Endothelial cell (in vitro differentiated cells): ENCODE data around the gene FAS. TPM values are rescaled to one million over a fixed set of nuclear protein-coding genes. Genes with fewer than 3 reads are reported as not detected.

Source experiments
- DNase-seq: peaks from one replicate; pipeline ENCODE4 v3.0.0; 2021; ENCODE audit warnings: low spot score
- H3K27ac Mint-ChIP-seq: one replicate; pipeline ENCODE4 v1.8.0; 2021; ENCODE audit warnings: mixed read lengths, inconsistent platforms; ENCODE audit not compliant: unreplicated experiment
- H3K27me3 Mint-ChIP-seq: one replicate; pipeline ENCODE4 v1.8.0; 2021; ENCODE audit warnings: mild to moderate bottlenecking, moderate library complexity, mixed read lengths, inconsistent platforms; ENCODE audit not compliant: unreplicated experiment
- H3K36me3 Mint-ChIP-seq: one replicate; pipeline ENCODE4 v1.8.0; 2021; ENCODE audit warnings: mild to moderate bottlenecking, low read depth, mixed read lengths, inconsistent platforms; ENCODE audit not compliant: unreplicated experiment
- H3K4me1 Mint-ChIP-seq: one replicate; pipeline ENCODE4 v1.8.0; 2021; ENCODE audit warnings: mild to moderate bottlenecking, mixed read lengths, inconsistent platforms; ENCODE audit not compliant: unreplicated experiment
- H3K4me3 Mint-ChIP-seq: one replicate; pipeline ENCODE4 v1.8.0; 2021; ENCODE audit warnings: mild to moderate bottlenecking, mixed read lengths, inconsistent platforms; ENCODE audit not compliant: unreplicated experiment
- H3K9me3 Mint-ChIP-seq: one replicate; pipeline ENCODE4 v1.8.0; 2021; ENCODE audit warnings: mixed read lengths, inconsistent platforms; ENCODE audit not compliant: unreplicated experiment
- total RNA-seq: library from RNA; stranded (reverse); fragmentation: NEBNext Ultra II Directional; extraction: Animal tissue kit (Norgen Biotek cat#: 25700); gene quantifications from one replicate; pipeline ENCODE4 v1.2.1, GENCODE V29; 2021; ENCODE audit not compliant: unreplicated experiment
- TF ChIP-seq, protein P1 (sequence below): fragments of 200-600 bp; sonication (generic); IDR thresholded peaks from one replicate; pipeline ENCODE4 v1.5.0; 2021; ENCODE audit warnings: antibody characterized with exemption; ENCODE audit not compliant: unreplicated experiment

Gene FAS
- total RNA-seq, 1 donor from 2014 or later: 23.0 TPM

DNA sequence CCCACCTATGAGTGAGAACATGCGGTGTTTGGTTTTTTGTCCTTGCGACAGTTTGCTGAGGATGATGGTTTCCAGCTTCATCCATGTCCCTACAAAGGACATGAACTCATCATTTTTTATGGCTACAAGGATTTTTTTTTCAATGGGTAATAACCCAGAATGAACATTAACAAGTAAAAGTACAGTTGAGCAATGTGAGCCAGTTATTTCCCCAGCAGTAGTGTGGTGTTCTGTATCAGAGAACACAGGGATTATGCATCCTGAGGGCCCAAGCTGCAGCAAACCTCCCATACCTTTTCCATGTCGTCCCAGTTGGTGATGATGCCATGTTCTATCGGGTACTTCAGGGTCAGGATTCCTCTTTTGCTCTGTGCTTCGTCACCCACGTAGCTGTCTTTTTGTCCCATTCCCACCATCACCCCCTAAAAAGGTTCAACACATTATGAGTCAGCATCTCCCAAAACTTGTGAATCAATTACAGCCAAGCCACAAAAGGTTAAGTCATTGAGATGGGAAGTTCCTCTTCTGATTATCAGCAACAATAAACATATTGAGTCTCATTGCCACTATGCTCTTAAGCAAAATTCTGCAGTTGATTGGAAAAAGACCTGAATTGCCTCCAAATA lies 43.5 kb upstream of the FAS start:
- TF ChIP-seq, protein P1, sequence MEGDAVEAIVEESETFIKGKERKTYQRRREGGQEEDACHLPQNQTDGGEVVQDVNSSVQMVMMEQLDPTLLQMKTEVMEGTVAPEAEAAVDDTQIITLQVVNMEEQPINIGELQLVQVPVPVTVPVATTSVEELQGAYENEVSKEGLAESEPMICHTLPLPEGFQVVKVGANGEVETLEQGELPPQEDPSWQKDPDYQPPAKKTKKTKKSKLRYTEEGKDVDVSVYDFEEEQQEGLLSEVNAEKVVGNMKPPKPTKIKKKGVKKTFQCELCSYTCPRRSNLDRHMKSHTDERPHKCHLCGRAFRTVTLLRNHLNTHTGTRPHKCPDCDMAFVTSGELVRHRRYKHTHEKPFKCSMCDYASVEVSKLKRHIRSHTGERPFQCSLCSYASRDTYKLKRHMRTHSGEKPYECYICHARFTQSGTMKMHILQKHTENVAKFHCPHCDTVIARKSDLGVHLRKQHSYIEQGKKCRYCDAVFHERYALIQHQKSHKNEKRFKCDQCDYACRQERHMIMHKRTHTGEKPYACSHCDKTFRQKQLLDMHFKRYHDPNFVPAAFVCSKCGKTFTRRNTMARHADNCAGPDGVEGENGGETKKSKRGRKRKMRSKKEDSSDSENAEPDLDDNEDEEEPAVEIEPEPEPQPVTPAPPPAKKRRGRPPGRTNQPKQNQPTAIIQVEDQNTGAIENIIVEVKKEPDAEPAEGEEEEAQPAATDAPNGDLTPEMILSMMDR: no peak
- Mint-ChIP-seq H3K36me3 (no peaks in the 10 kb centered on the region), H3K27ac (no peak overlapping the region), H3K4me3 (no peak overlapping the region), H3K27me3 (no peaks in the 10 kb centered on the region), H3K4me1 (no peaks in the 10 kb centered on the region), H3K9me3 (no peaks in the 10 kb centered on the region)
- no peak for DNase-seq

DNA sequence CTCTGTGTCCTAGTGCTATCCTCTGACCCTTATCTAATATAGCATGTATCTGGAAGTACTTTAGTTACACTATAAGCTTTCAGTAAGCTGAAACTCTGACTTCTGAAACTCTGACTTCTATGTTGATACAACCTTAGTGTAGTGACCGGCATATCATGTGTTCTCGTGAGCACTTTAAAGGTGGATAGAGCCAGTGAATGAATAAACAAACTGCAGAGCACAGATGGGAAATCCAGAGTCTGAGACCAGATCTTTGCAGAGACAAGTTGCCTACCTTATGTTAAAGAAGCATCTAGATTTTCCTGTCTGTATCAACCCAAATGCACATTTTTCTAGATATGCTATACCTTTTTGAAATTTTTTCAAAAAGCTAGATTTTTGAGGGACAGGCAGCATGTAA lies 41.5 kb upstream of the FAS start:
- Mint-ChIP-seq H3K27me3 (no peaks in the 10 kb centered on the region), H3K4me3 (no peak overlapping the region), H3K36me3 (no peaks in the 10 kb centered on the region), H3K27ac (no peak overlapping the region), H3K4me1 (no peaks in the 10 kb centered on the region), H3K9me3 (no peaks in the 10 kb centered on the region)
- TF ChIP-seq, protein P1: no peak
- no peak for DNase-seq

DNA sequence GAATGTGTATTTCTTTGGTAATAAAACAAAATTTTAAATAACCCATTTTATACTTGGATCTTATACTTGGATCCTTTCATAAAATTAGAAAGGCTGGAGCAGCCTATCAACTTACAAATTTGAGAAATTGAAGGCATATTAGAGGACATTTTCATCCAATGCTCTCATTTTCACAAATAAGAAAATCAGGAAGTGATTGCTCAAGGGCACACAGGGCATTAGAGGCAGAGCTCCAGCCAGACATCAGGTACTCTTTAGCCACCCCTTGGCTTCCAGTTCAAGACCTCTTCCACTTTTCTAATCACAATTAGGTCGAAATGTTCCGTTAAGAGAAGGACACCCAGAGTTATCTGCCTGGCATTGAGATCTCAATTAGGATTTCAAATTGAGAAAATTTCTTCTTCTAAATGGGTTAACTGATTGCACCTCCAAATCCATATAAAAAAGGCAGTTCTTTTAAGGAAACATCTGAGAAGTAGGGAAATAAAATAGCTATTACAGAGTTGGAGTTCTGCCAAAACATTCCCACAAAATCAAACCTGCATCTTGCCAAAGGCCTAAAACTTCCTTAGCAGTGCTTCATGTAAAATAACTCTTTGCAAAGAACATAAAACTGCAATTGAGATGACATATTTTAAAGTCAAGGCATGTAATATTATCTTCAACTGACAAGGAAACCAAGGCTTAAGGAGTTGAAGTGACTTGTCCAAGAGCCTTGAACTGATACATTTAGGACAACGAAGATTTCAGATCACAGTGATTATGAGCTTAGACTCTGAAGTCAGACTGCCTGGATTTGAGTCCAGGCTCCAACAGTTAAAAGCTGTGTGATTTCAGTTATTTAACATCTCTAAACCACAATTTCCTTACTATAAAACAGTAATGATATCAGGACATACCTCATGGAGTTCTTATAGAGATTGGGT lies 40.4 kb upstream of the FAS start:
- Mint-ChIP-seq H3K27ac (no peak overlapping the region), H3K27me3 (no peaks in the 10 kb centered on the region), H3K36me3 (no peaks in the 10 kb centered on the region), H3K4me1 (no peaks in the 10 kb centered on the region), H3K9me3 (no peaks in the 10 kb centered on the region), H3K4me3 (no peak overlapping the region)
- TF ChIP-seq, protein P1: no peak
- no peak for DNase-seq

DNA sequence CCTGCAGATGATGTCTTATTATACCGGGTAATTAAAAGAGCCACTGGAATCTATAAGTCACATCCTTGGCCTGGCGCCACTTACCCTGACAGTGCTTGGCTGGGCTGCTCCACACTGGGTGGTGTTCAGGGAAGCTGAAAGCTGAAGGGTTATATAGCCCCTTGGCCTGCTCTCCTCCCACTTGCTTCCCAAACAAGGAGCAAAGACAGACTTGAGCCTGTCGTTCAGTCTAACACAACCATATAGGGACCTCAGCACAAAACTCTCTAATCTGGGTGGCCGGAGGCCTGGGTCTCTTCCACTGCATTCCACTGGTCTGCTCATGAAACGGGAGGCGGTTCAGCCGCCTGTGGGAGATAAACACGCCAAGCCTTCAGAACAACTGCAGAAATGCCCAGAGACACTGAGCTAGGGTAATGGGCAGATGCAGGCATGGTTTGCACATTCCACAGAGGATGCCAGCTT lies 37.9 kb upstream of the FAS start, which contains the start of gene ACTA2:
TSS of gene ACTA2 (minus strand) at position 127 of the 465 bp plus-strand sequence. CDS start 3,843 bp downstream, outside the sequence.
- Mint-ChIP-seq H3K4me3 (no peak within 1 kb of the TSS), H3K4me1 (no peaks in the 10 kb centered on the region), H3K36me3 (no peaks in the 10 kb centered on the region), H3K27me3 (no peaks in the 10 kb centered on the region), H3K27ac (no peak within 1 kb of the TSS), H3K9me3 (no peaks in the 10 kb centered on the region)
- DNase-seq: no peak
- TF ChIP-seq, protein P1: no peak

DNA sequence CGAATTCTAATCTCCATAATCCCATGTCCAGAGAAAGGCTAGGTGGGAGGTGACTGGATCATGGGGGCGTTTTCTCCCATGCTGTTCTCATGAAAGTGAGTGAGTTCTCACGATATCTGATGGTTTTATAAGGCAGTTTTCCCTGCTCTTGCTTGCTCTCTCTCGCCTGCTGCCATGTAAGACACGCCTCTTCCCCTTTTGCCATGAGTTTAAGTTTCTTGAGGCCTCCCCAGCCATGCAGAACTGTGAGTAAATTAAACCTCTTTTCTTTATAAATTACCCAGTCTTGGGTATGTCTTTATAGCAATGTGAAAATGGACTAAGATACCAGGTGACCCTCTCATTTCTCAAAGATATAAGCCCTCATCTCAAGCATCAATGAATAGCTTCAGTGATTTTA lies 36.9 kb upstream of the FAS start:
- Mint-ChIP-seq H3K36me3 (no peaks in the 10 kb centered on the region), H3K4me3 (no peak overlapping the region), H3K4me1 (no peaks in the 10 kb centered on the region), H3K9me3 (no peaks in the 10 kb centered on the region), H3K27me3 (no peaks in the 10 kb centered on the region), H3K27ac (no peak overlapping the region)
- TF ChIP-seq, protein P1: no peak
- no peak for DNase-seq
